ENCODE results near the gene AKAP1.

Gene AKAP1

GRCh38 chr17:57140316-57140715 lies 55.3 kb downstream of the AKAP1 start:
- H2BK12ac ChIP-seq (ENCODE audit: low read length), result no peak overlapping the region
- WGBS (ENCODE audit: extremely low coverage, insufficient coverage, insufficient read length), result no CpG with 5 or more reads among the region's 8 CpGs
- no peak overlapping the region for H2BK120ac ChIP-seq (ENCODE audit: insufficient read depth, low read length, poor library complexity)
- H3K27me3 ChIP-seq (ENCODE audit: insufficient read depth, low read length), result no peaks in the 10 kb centered on the region
- H4K8ac ChIP-seq (ENCODE audit: low read depth, low read length), result no peak overlapping the region
- no peak overlapping the region for H3K4me2 ChIP-seq (ENCODE audit: low read length)
- H4K12ac ChIP-seq (ENCODE audit: low read depth, low read length), result no peak overlapping the region
- peaks cover 2% of the 10 kb centered on the region for H3K79me1 ChIP-seq (ENCODE audit: low read length)
- no peak overlapping the region for H2BK5ac ChIP-seq (ENCODE audit: low read depth, low read length, poor library complexity)
- no peak overlapping the region for H3K4ac ChIP-seq (ENCODE audit: low read depth, low read length)
- H3K9me3 ChIP-seq (ENCODE audit: insufficient read depth, low read depth, low read length), result no peaks in the 10 kb centered on the region
- H3K79me2 ChIP-seq (ENCODE audit: control insufficient read depth, insufficient read depth, low read length, poor library complexity), result no peaks in the 10 kb centered on the region
- H3K23ac ChIP-seq (ENCODE audit: low read length), result no peak overlapping the region
- H2AFZ ChIP-seq (ENCODE audit: insufficient read depth, low read length, poor library complexity), result no peak overlapping the region
- no peak overlapping the region for H3K4me3 ChIP-seq (ENCODE audit: low read depth, low read length)
- H4K91ac ChIP-seq (ENCODE audit: low read depth, low read length), result no peak overlapping the region
- H2AK5ac ChIP-seq (ENCODE audit: low read length), result no peak overlapping the region
- no peaks in the 10 kb centered on the region for H3K36me3 ChIP-seq (ENCODE audit: control insufficient read depth in 1 of 2, insufficient read depth in 2 of 2, low read length in 2 of 2)
- no peak overlapping the region for H3K9ac ChIP-seq (ENCODE audit: low read length)
- no peak overlapping the region for H3K18ac ChIP-seq (ENCODE audit: low read length)
- DNase-seq, result no peak
- no peak overlapping the region for H3K14ac ChIP-seq (ENCODE audit: low read length)
- H3K27ac ChIP-seq (ENCODE audit: low read depth, low read length), result no peak overlapping the region
- H3K4me1 ChIP-seq (ENCODE audit: control insufficient read depth in 1 of 2, insufficient read depth in 2 of 2, low read length in 2 of 2), result peaks cover 0 to 4% of the 10 kb centered on the region in 2 experiments

- Histone ChIP-seq H3K79me2 (ENCODE audit: control insufficient read depth, insufficient read depth, low read length, poor library complexity) (no peaks in the 10 kb centered on the region), H3K9me3 (ENCODE audit: insufficient read depth, low read depth, low read length) (no peaks in the 10 kb centered on the region), H3K27ac (ENCODE audit: low read depth, low read length) (no peak overlapping the region), H3K4me1 (ENCODE audit: control insufficient read depth in 1 of 2, insufficient read depth in 2 of 2, low read length in 2 of 2) (peaks cover 0 to 4% of the 10 kb centered on the region in 2 experiments), H2BK12ac (ENCODE audit: low read length) (no peak overlapping the region), H3K4me3 (ENCODE audit: low read depth, low read length) (no peak overlapping the region), H4K12ac (ENCODE audit: low read depth, low read length) (no peak overlapping the region), H3K36me3 (ENCODE audit: control insufficient read depth in 1 of 2, insufficient read depth in 2 of 2, low read length in 2 of 2) (no peaks in the 10 kb centered on the region), H3K14ac (ENCODE audit: low read length) (no peak overlapping the region), H4K91ac (ENCODE audit: low read depth, low read length) (no peak overlapping the region), H3K9ac (ENCODE audit: low read length) (no peak overlapping the region), H3K18ac (ENCODE audit: low read length) (no peak overlapping the region), H2BK120ac (ENCODE audit: insufficient read depth, low read length, poor library complexity) (no peak overlapping the region), H3K79me1 (ENCODE audit: low read length) (peaks cover 2% of the 10 kb centered on the region), H4K8ac (ENCODE audit: low read depth, low read length) (no peak overlapping the region), H3K4me2 (ENCODE audit: low read length) (no peak overlapping the region), H3K27me3 (ENCODE audit: insufficient read depth, low read length) (no peaks in the 10 kb centered on the region), H2AK5ac (ENCODE audit: low read length) (no peak overlapping the region), H3K23ac (ENCODE audit: low read length) (no peak overlapping the region), H2BK5ac (ENCODE audit: low read depth, low read length, poor library complexity) (no peak overlapping the region), H2AFZ (ENCODE audit: insufficient read depth, low read length, poor library complexity) (no peak overlapping the region), H3K4ac (ENCODE audit: low read depth, low read length) (no peak overlapping the region)
- no CpG with 5 or more reads among the region's 4 CpGs for whole genome bisulfite sequencing (ENCODE audit: extremely low coverage, insufficient coverage, insufficient read length)
- DNase-seq, result no peak
Measured at GRCh38 chr17:57142925-57143324, 57.9 kb downstream of the AKAP1 start.

GRCh38 chr17:57143361-57143760 lies 58.3 kb downstream of the AKAP1 start:
- no peak overlapping the region for H2BK5ac ChIP-seq (ENCODE audit: low read depth, low read length, poor library complexity)
- H3K9me3 ChIP-seq (ENCODE audit: insufficient read depth, low read depth, low read length), result no peaks in the 10 kb centered on the region
- no peak overlapping the region for H2BK12ac ChIP-seq (ENCODE audit: low read length)
- H3K4me1 ChIP-seq (ENCODE audit: control insufficient read depth in 1 of 2, insufficient read depth in 2 of 2, low read length in 2 of 2), result peaks cover 0 to 4% of the 10 kb centered on the region in 2 experiments
- H2AFZ ChIP-seq (ENCODE audit: insufficient read depth, low read length, poor library complexity), result no peak overlapping the region
- no peak overlapping the region for H4K12ac ChIP-seq (ENCODE audit: low read depth, low read length)
- H3K23ac ChIP-seq (ENCODE audit: low read length), result no peak overlapping the region
- no peak overlapping the region for H4K91ac ChIP-seq (ENCODE audit: low read depth, low read length)
- H3K14ac ChIP-seq (ENCODE audit: low read length), result no peak overlapping the region
- H3K4ac ChIP-seq (ENCODE audit: low read depth, low read length), result no peak overlapping the region
- WGBS (ENCODE audit: extremely low coverage, insufficient coverage, insufficient read length), result no CpG with 5 or more reads among the region's 2 CpGs
- no peak overlapping the region for H2AK5ac ChIP-seq (ENCODE audit: low read length)
- no peak overlapping the region for H3K4me2 ChIP-seq (ENCODE audit: low read length)
- H3K9ac ChIP-seq (ENCODE audit: low read length), result no peak overlapping the region
- H3K4me3 ChIP-seq (ENCODE audit: low read depth, low read length), result no peak overlapping the region
- H3K18ac ChIP-seq (ENCODE audit: low read length), result no peak overlapping the region
- H3K36me3 ChIP-seq (ENCODE audit: control insufficient read depth in 1 of 2, insufficient read depth in 2 of 2, low read length in 2 of 2), result no peaks in the 10 kb centered on the region
- H3K27ac ChIP-seq (ENCODE audit: low read depth, low read length), result no peak overlapping the region
- no peak overlapping the region for H4K8ac ChIP-seq (ENCODE audit: low read depth, low read length)
- no peak overlapping the region for H2BK120ac ChIP-seq (ENCODE audit: insufficient read depth, low read length, poor library complexity)
- no peaks in the 10 kb centered on the region for H3K27me3 ChIP-seq (ENCODE audit: insufficient read depth, low read length)
- H3K79me2 ChIP-seq (ENCODE audit: control insufficient read depth, insufficient read depth, low read length, poor library complexity), result no peaks in the 10 kb centered on the region
- peaks cover 2% of the 10 kb centered on the region for H3K79me1 ChIP-seq (ENCODE audit: low read length)
- no peak for DNase-seq

- H4K8ac ChIP-seq (ENCODE audit: low read depth, low read length), result no peak overlapping the region
- H2BK12ac ChIP-seq (ENCODE audit: low read length), result peak overlapping the region; percentile 26
- no peak for DNase-seq
- peak overlapping the region; percentile 66 for H2AK5ac ChIP-seq (ENCODE audit: low read length)
- H2BK120ac ChIP-seq (ENCODE audit: insufficient read depth, low read length, poor library complexity), result no peak overlapping the region
- no CpG with 5 or more reads among the region's 5 CpGs for whole genome bisulfite sequencing (ENCODE audit: extremely low coverage, insufficient coverage, insufficient read length)
- no peak overlapping the region for H3K4me3 ChIP-seq (ENCODE audit: low read depth, low read length)
- H3K36me3 ChIP-seq (ENCODE audit: control insufficient read depth in 1 of 2, insufficient read depth in 2 of 2, low read length in 2 of 2), result no peaks in the 10 kb centered on the region
- H3K14ac ChIP-seq (ENCODE audit: low read length), result no peak overlapping the region
- no peak overlapping the region for H3K9ac ChIP-seq (ENCODE audit: low read length)
- no peaks in the 10 kb centered on the region for H3K27me3 ChIP-seq (ENCODE audit: insufficient read depth, low read length)
- no peak overlapping the region for H2BK5ac ChIP-seq (ENCODE audit: low read depth, low read length, poor library complexity)
- H3K79me2 ChIP-seq (ENCODE audit: control insufficient read depth, insufficient read depth, low read length, poor library complexity), result no peaks in the 10 kb centered on the region
- H3K4me2 ChIP-seq (ENCODE audit: low read length), result no peak overlapping the region
- no peak overlapping the region for H3K27ac ChIP-seq (ENCODE audit: low read depth, low read length)
- H3K23ac ChIP-seq (ENCODE audit: low read length), result no peak overlapping the region
- H3K4ac ChIP-seq (ENCODE audit: low read depth, low read length), result no peak overlapping the region
- no peak overlapping the region for H3K18ac ChIP-seq (ENCODE audit: low read length)
- peaks cover under 1% of the 10 kb centered on the region for H3K9me3 ChIP-seq (ENCODE audit: insufficient read depth, low read depth, low read length)
- no peak overlapping the region for H4K12ac ChIP-seq (ENCODE audit: low read depth, low read length)
- peaks cover 0 to 4% of the 10 kb centered on the region in 2 experiments for H3K4me1 ChIP-seq (ENCODE audit: control insufficient read depth in 1 of 2, insufficient read depth in 2 of 2, low read length in 2 of 2)
- H4K91ac ChIP-seq (ENCODE audit: low read depth, low read length), result no peak overlapping the region
- peaks cover 2% of the 10 kb centered on the region for H3K79me1 ChIP-seq (ENCODE audit: low read length)
- no peak overlapping the region for H2AFZ ChIP-seq (ENCODE audit: insufficient read depth, low read length, poor library complexity)
Measured at GRCh38 chr17:57143919-57144318, 58.9 kb downstream of the AKAP1 start.

Data from trophoblast cell (in vitro differentiated cells and primary cell).